H1 (cell line): ENCODE measurements around the gene NRXN3. TPM values are rescaled to one million over a fixed set of nuclear protein-coding genes. Genes with fewer than 3 reads are reported as not detected.
A peak's percentile ranks its signal among the peaks of the same experiment; 100 is the strongest.

Experiments
- CTCF ChIA-PET: fragments of 300-600 bp; sonication (Branson Sonifier 250); formaldehyde crosslinking; loops from one replicate; lab custom pipeline; 2021; ENCODE audit not compliant: partially characterized antibody; lab: Charles Lee
- POLR2A ChIA-PET: fragments of 300-600 bp; sonication (Branson Sonifier 250); formaldehyde crosslinking; loops from one replicate; lab custom pipeline; 2021; ENCODE audit warnings: inconsistent platforms; ENCODE audit not compliant: partially characterized antibody; lab: Charles Lee
- DNase-seq, 2 experiments: peaks; one replicate each; pipeline versions ENCODE4 v3.0.0 to v3.0.0-alpha.2; 2010 to 2022; ENCODE audit warnings: low spot score in 2 of 2, low read depth in 1 of 2, mixed read lengths in 1 of 2
- FAIRE-seq: peaks from 2 replicates; lab custom pipeline; 2011; peaks lifted over from hg19 to GRCh38; lab: Jason Lieb, UNC
- H2AFZ ChIP-seq: 2 replicates; pipeline ENCODE4 v1.8.1; 2012; ENCODE audit warnings: low read length, inconsistent platforms
- H2AK5ac ChIP-seq: 2 replicates; pipeline ENCODE4 v1.6.1; 2013; ENCODE audit warnings: low read depth, low read length
- H2BK120ac ChIP-seq: replicated peaks from 2 replicates; pipeline ENCODE3; 2013; ENCODE audit warnings: low read depth, low read length, inconsistent platforms
- H2BK12ac ChIP-seq: 2 replicates; pipeline ENCODE4 v1.6.1; 2013; ENCODE audit warnings: low read depth, low read length
- H2BK15ac ChIP-seq: 2 replicates; pipeline ENCODE4 v1.6.1; 2013; ENCODE audit warnings: low read length
- H2BK20ac ChIP-seq: 2 replicates; pipeline ENCODE4 v1.6.1; 2013; ENCODE audit warnings: low read length
- H2BK5ac ChIP-seq: 2 replicates; pipeline ENCODE4 v1.6.1; 2013; ENCODE audit warnings: low read depth, low read length
- H3K14ac ChIP-seq: 2 replicates; pipeline ENCODE4 v1.6.1; 2013; ENCODE audit warnings: inconsistent platforms; ENCODE audit not compliant: insufficient read length
- H3K18ac ChIP-seq: 2 replicates; pipeline ENCODE4 v1.6.1; 2013; ENCODE audit warnings: low read length; ENCODE audit errors: extremely low read depth
- H3K23ac ChIP-seq: 2 replicates; pipeline ENCODE4 v1.6.1; 2013; ENCODE audit warnings: inconsistent platforms; ENCODE audit not compliant: insufficient read length
- H3K23me2 ChIP-seq: 2 replicates; pipeline ENCODE4 v1.6.1; 2013; ENCODE audit warnings: low read depth, low read length
- H3K27ac ChIP-seq: 2 replicates; pipeline ENCODE4 v1.6.1; 2011; ENCODE audit warnings: low read depth, low read length, inconsistent platforms
- H3K27me3 ChIP-seq, 4 experiments: replicated peaks in 1 of 4; 1 replicate in 1 of 4; 2 replicates in 3 of 4; pipeline versions ENCODE4 v1.6.1 to v1.8.1; 2011 to 2013; ENCODE audit warnings: low read length in 3 of 4, mild to moderate bottlenecking in 3 of 4, inconsistent platforms in 2 of 4, mixed read lengths in 2 of 4, moderate library complexity in 1 of 4; ENCODE audit not compliant: control insufficient read depth in 3 of 4, insufficient read depth in 3 of 4; ENCODE audit errors: extremely low read depth in 1 of 4
- H3K36me3 ChIP-seq, 4 experiments: 2 replicates each; pipeline versions ENCODE4 v1.6.1 to v1.8.1; 2011 to 2013; ENCODE audit warnings: mild to moderate bottlenecking in 4 of 4, low read length in 3 of 4, moderate library complexity in 2 of 4, control low read depth in 1 of 4, inconsistent platforms in 1 of 4; ENCODE audit not compliant: insufficient read depth in 4 of 4, control insufficient read depth in 2 of 4
- H3K4ac ChIP-seq: replicated peaks from 2 replicates; pipeline ENCODE3; 2013; ENCODE audit warnings: low read length, low read depth, mixed read lengths, inconsistent platforms; ENCODE audit not compliant: insufficient read length
- H3K4me1 ChIP-seq, 4 experiments: replicated peaks in 1 of 4; 1 replicate in 1 of 4; 2 replicates in 3 of 4; pipeline versions ENCODE4 v1.6.1 to v1.8.1; 2011 to 2013; ENCODE audit warnings: low read length in 3 of 4, inconsistent platforms in 2 of 4, mixed read lengths in 1 of 4; ENCODE audit not compliant: insufficient read depth in 4 of 4, control insufficient read depth in 3 of 4
- H3K4me2 ChIP-seq, 2 experiments: 2 replicates each; pipeline versions ENCODE4 v1.6.1 to v1.8.1; 2011 to 2013; ENCODE audit warnings: low read depth in 2 of 2, low read length in 2 of 2, control low read depth in 1 of 2, inconsistent platforms in 1 of 2, mild to moderate bottlenecking in 1 of 2; ENCODE audit not compliant: insufficient read depth in 1 of 2
- H3K4me3 ChIP-seq, 4 experiments: fragments of 200-600, 300-600 bp in 1 of 4; sonication (generic), shearing (Covaris generic), sonication (Bioruptor Twin) in 1 of 4; 2 replicates each; pipeline versions ENCODE4 v1.5.1 to v1.8.1; 2011 to 2016; ENCODE audit warnings: low read length in 4 of 4, low read depth in 3 of 4, control low read depth in 2 of 4, inconsistent platforms in 2 of 4, mild to moderate bottlenecking in 2 of 4, mixed read lengths in 1 of 4, moderate library complexity in 1 of 4; ENCODE audit not compliant: insufficient read depth in 2 of 4; ENCODE audit errors: extremely low read depth in 1 of 4
- H3K56ac ChIP-seq: replicated peaks from 2 replicates; pipeline ENCODE3; 2013; ENCODE audit warnings: low read depth, mild to moderate bottlenecking, mixed read lengths, low read length, inconsistent platforms; ENCODE audit not compliant: insufficient read length
- H3K79me1 ChIP-seq: 2 replicates; pipeline ENCODE4 v1.6.1; 2013; ENCODE audit warnings: low read depth, low read length, control low read depth
- H3K79me2 ChIP-seq, 2 experiments: 2 replicates each; pipeline versions ENCODE4 v1.6.1 to v1.8.1; 2012 to 2013; ENCODE audit warnings: low read length in 2 of 2, mild to moderate bottlenecking in 2 of 2, inconsistent platforms in 1 of 2; ENCODE audit not compliant: insufficient read depth in 2 of 2, control insufficient read depth in 1 of 2
- H3K9ac ChIP-seq, 4 experiments: replicated peaks in 1 of 4; 1 replicate in 1 of 4; 2 replicates in 3 of 4; pipeline versions ENCODE4 v1.6.1 to v1.8.1; 2011 to 2013; ENCODE audit warnings: low read depth in 3 of 4, low read length in 3 of 4, control low read depth in 2 of 4, mild to moderate bottlenecking in 2 of 4, moderate library complexity in 2 of 4, inconsistent platforms in 1 of 4; ENCODE audit errors: extremely low read depth in 1 of 4
- H3K9me3 ChIP-seq, 2 experiments: 2 replicates each; pipeline versions ENCODE4 v1.6.1 to v1.8.1; 2012 to 2013; ENCODE audit warnings: mild to moderate bottlenecking in 2 of 2, moderate library complexity in 2 of 2, control low read depth in 1 of 2, inconsistent platforms in 1 of 2, low read depth in 1 of 2, low read length in 1 of 2, mixed read lengths in 1 of 2; ENCODE audit not compliant: insufficient read depth in 2 of 2
- H4K20me1 ChIP-seq, 2 experiments: replicated peaks in 1 of 2; 2 replicates each; pipeline versions ENCODE3 to v1.8.1; 2011 to 2013; ENCODE audit warnings: inconsistent platforms in 2 of 2, low read length in 2 of 2, mild to moderate bottlenecking in 1 of 2; ENCODE audit not compliant: insufficient read depth in 2 of 2, control insufficient read depth in 1 of 2
- H4K5ac ChIP-seq: 2 replicates; pipeline ENCODE4 v1.6.1; 2013; ENCODE audit warnings: low read length, low read depth, mixed read lengths, inconsistent platforms; ENCODE audit not compliant: insufficient read length
- H4K8ac ChIP-seq: 2 replicates; pipeline ENCODE4 v1.8.0; 2013; ENCODE audit warnings: mild to moderate bottlenecking, moderate library complexity, low read length, inconsistent platforms; ENCODE audit not compliant: insufficient read depth; ENCODE audit errors: extremely low read depth
- H4K91ac ChIP-seq: replicated peaks from 2 replicates; pipeline ENCODE3; 2013; ENCODE audit warnings: low read length, mixed read lengths, inconsistent platforms; ENCODE audit not compliant: insufficient read length
- NRF1 ChIP-seq: IDR thresholded peaks from 2 replicates; pipeline ENCODE4 v1.6.1; 2011; ENCODE audit warnings: mild to moderate bottlenecking, low read depth, low read length, improper control_type of control experiment
- POLR2AphosphoS5 ChIP-seq: IDR thresholded peaks from 2 replicates; pipeline ENCODE4 v1.6.1; 2011; ENCODE audit warnings: low read depth, low read length
- WGBS, 2 experiments: shearing (Covaris generic) in 1 of 2; methylation state at CpG; one replicate each; pipeline versions ENCODE4 v1.1.6 to v1.1.7; 2013 to 2015; ENCODE audit warnings: low lambda C conversion rate in 2 of 2, mixed read lengths in 2 of 2, inconsistent platforms in 1 of 2, low coverage in 1 of 2, missing lambda C conversion rate in 1 of 2; ENCODE audit not compliant: insufficient replicate concordance in 2 of 2, insufficient coverage in 1 of 2, insufficient read length in 1 of 2; ENCODE audit errors: extremely low coverage in 1 of 2, missing lambda C conversion rate in 1 of 2; 5-methylcytosine and 5-hydroxymethylcytosine counted together
- polyA plus RNA-seq, 7 experiments: library from polyadenylated mRNA; depleted of rRNA in 3 of 7; stranded (reverse) in 5 of 7; unstranded in 2 of 7; fragments of >200 nt in 5 of 7; fragments of 200-250 nt in 2 of 7; gene quantifications; 1 replicate in 5 of 7; 2 replicates in 1 of 7; 4 replicates in 1 of 7; pipeline versions ENCODE4 v1.2.1 to v1.2.3, GENCODE V29; 2011 to 2013; ENCODE audit warnings: missing spikeins in 2 of 7, mixed read lengths in 2 of 7
- total RNA-seq: library from RNA; stranded (reverse); fragmentation: NEBNext Ultra II Directional; extraction: Animal tissue kit (Norgen Biotek cat#: 25700); gene quantifications from 2 replicates; pipeline ENCODE4 v1.2.1, GENCODE V29; 2021

NRXN3 gene
- total and polyA plus RNA-seq, 2 of the 8 experiments (the other 6 are each of a cell fraction or from before 2014, with no cell fraction given): 2.6 to 4.1 TPM

DNA sequence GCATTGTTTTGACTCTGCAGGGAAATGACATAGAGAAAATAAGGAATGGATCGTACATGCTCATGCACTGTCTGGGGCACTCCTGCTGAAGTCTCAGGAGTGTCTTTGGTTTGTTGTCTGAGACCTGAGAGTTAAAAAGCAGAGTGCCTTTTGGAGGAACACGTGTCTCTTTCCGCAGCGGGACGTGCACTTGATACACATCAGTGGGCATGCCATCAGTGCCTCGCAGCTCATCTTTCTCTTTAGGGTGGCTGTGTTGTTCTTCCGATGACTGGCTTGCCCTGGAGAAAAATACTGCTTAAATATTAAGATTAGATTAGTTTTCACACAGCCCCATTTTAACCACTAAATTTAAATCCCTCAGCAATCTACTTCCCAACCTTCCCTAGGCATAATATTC is 1205.2 kb downstream of the NRXN3 start:
- FAIRE-seq: no peak
- TF ChIP-seq POLR2AphosphoS5: no peak
- no peak for TF ChIP-seq NRF1

More for the DNA sequence above, 1205.2 kb downstream of the NRXN3 start:
- Histone ChIP-seq H3K23ac (no peak overlapping the region), H4K8ac (no peak overlapping the region), H2AK5ac (no peak overlapping the region), H3K9me3 (no peaks in the 10 kb centered on the region), H3K9ac (no peak overlapping the region), H3K4ac (no peak overlapping the region), H3K56ac (no peak overlapping the region), H3K79me2 (no peaks in the 10 kb centered on the region), H3K14ac (no peak overlapping the region), H3K4me3 (no peak overlapping the region), H3K36me3 (no peaks in the 10 kb centered on the region), H3K18ac (peak overlapping the region; percentile 92), H4K5ac (no peak overlapping the region), H2BK12ac (peak overlapping the region; percentile 93; the same call in 1 of the 2 replicates), H3K79me1 (no peaks in the 10 kb centered on the region), H3K27me3 (no peaks in the 10 kb centered on the region), H3K23me2 (no peaks in the 10 kb centered on the region; the same call in none of the 2 replicates), H2AFZ (no peak overlapping the region), H3K4me1 (peaks cover 4 to 26% (median 18%) of the 10 kb centered on the region in 4 experiments; a peak in 5 of 7 replicates), H3K27ac (no peak overlapping the region), H4K20me1 (no peaks in the 10 kb centered on the region), H2BK120ac (peak overlapping the region; percentile 85), H2BK5ac (no peak overlapping the region; the same call in 1 of the 2 replicates), H2BK20ac (peak overlapping the region; percentile 73; the same call in 1 of the 2 replicates), H4K91ac (peak overlapping the region; percentile 37), H2BK15ac (no peak overlapping the region), H3K4me2 (no peak overlapping the region)
- CTCF ChIA-PET: interaction anchor here (0.6 kb wide), 1 partner anchor 86 kb away, joined by 3 read pairs; no protein-coding TSS in a partner anchor
- POLR2A ChIA-PET: no interaction called here
- WGBS, 2 experiments: 81% methylated on average over 7 of the region's 7 CpGs; no CpG with 5 or more reads in 1 of the 2 experiments
- DNase-seq: no peak
